ENCODE measurements around the gene ADCY3. TPM values are rescaled to one million over a fixed set of nuclear protein-coding genes. Genes with fewer than 3 reads are reported as not detected.

Gene ADCY3
- total RNA-seq, 1 donor from 2014 or later: 140 TPM

- Histone ChIP-seq H3K27ac (no peak overlapping the region), H3K27me3 (no peaks in the 10 kb centered on the region), H3K36me3 (no peaks in the 10 kb centered on the region), H3K4me3 (no peak overlapping the region), H3K9me3 (no peaks in the 10 kb centered on the region), H3K4me1 (no peaks in the 10 kb centered on the region)
- DNase-seq (ENCODE audit: low spot score in 2 of 2): no peak
- intact Hi-C loops (cut with DNase I): no loop called here
- TF ChIP-seq CTCF (IDR thresholded peaks at IDR 0.05): no peak
Observed at GRCh38 chr2:24908461-24908901, 11.6 kb downstream of the ADCY3 start.

GRCh38 chr2:24907116-24907515 is 12.9 kb downstream of the ADCY3 start:
- intact Hi-C loops (cut with DNase I): no loop called here
- H3K4me1 ChIP-seq: no peaks in the 10 kb centered on the region
- no peak for DNase-seq (ENCODE audit: low spot score in 2 of 2)
- TF ChIP-seq CTCF (IDR thresholded peaks at IDR 0.05): no peak
- H3K36me3 ChIP-seq: no peaks in the 10 kb centered on the region
- H3K4me3 ChIP-seq: no peak overlapping the region
- H3K9me3 ChIP-seq: no peaks in the 10 kb centered on the region
- H3K27me3 ChIP-seq: no peaks in the 10 kb centered on the region
- no peak overlapping the region for H3K27ac ChIP-seq

GRCh38 chr2:24906466-24906865 is 13.6 kb downstream of the ADCY3 start:
- Histone ChIP-seq H3K4me1 (no peaks in the 10 kb centered on the region), H3K4me3 (no peak overlapping the region), H3K9me3 (no peaks in the 10 kb centered on the region), H3K27ac (no peak overlapping the region), H3K27me3 (no peaks in the 10 kb centered on the region), H3K36me3 (no peaks in the 10 kb centered on the region)
- intact Hi-C loops (cut with DNase I): no loop called here
- no peak for DNase-seq (ENCODE audit: low spot score in 2 of 2)
- no peak for TF ChIP-seq CTCF (IDR thresholded peaks at IDR 0.05)

- Histone ChIP-seq H3K36me3 (no peaks in the 10 kb centered on the region), H3K27me3 (no peaks in the 10 kb centered on the region), H3K27ac (no peak overlapping the region), H3K4me3 (no peak overlapping the region), H3K9me3 (no peaks in the 10 kb centered on the region), H3K4me1 (no peaks in the 10 kb centered on the region)
- no peak for TF ChIP-seq CTCF (IDR thresholded peaks at IDR 0.05)
- no peak for DNase-seq (ENCODE audit: low spot score in 2 of 2)
- intact Hi-C loops (cut with DNase I): no loop called here
Observed at GRCh38 chr2:24903161-24904103, 16.6 kb downstream of the ADCY3 start.

GRCh38 chr2:24899361-24899910 is 20.6 kb downstream of the ADCY3 start:
- Histone ChIP-seq H3K9me3 (peaks cover 6 to 20% of the 10 kb centered on the region in 2 donors), H3K36me3 (no peaks in the 10 kb centered on the region), H3K27ac (no peak overlapping the region), H3K4me1 (no peaks in the 10 kb centered on the region), H3K27me3 (no peaks in the 10 kb centered on the region), H3K4me3 (no peak overlapping the region)
- no peak for DNase-seq (ENCODE audit: low spot score in 2 of 2)
- intact Hi-C loops (cut with DNase I): no loop called here
- no peak for TF ChIP-seq CTCF (IDR thresholded peaks at IDR 0.05)
